ENCODE data around the gene SYT9. TPM values are rescaled to one million over a fixed set of nuclear protein-coding genes. Genes with fewer than 3 reads are reported as not detected.

Gene SYT9
- total RNA-seq, 1 donor from 2014 or later: 0.08 TPM

GRCh38 chr11:7471071-7471470 is 219.4 kb downstream of the SYT9 start:
- no peak for TF ChIP-seq CTCF (IDR thresholded peaks at IDR 0.05; ENCODE audit: borderline replicate concordance)
- H3K9me3 ChIP-seq (replicated peaks): no peaks in the 10 kb centered on the region
- no peak overlapping the region for H3K27ac ChIP-seq (replicated peaks)
- H3K27me3 ChIP-seq (ENCODE audit: low read depth): no peaks in the 10 kb centered on the region
- H3K4me1 ChIP-seq: peaks cover 8% of the 10 kb centered on the region
- H3K4me3 ChIP-seq: no peak overlapping the region
- no peaks in the 10 kb centered on the region for H3K36me3 ChIP-seq
- intact Hi-C loops (cut with micrococcal nuclease): no loop called here
- DNase-seq: no peak

- H3K36me3 ChIP-seq: no peaks in the 10 kb centered on the region
These were observed 222.0 kb downstream of the SYT9 start for GRCh38 chr11:7473717-7474116.

GRCh38 chr11:7480113-7480512 is 228.4 kb downstream of the SYT9 start:
- Histone ChIP-seq H3K9me3 (replicated peaks) (no peaks in the 10 kb centered on the region), H3K36me3 (no peaks in the 10 kb centered on the region), H3K4me1 (peaks cover 6% of the 10 kb centered on the region), H3K4me3 (no peak overlapping the region), H3K27ac (replicated peaks) (no peak overlapping the region), H3K27me3 (ENCODE audit: low read depth) (no peaks in the 10 kb centered on the region)
- no peak for TF ChIP-seq CTCF (IDR thresholded peaks at IDR 0.05; ENCODE audit: borderline replicate concordance)
- intact Hi-C loops (cut with micrococcal nuclease): no loop called here
- DNase-seq: no peak

More at GRCh38 chr11:7473717-7474116, 222.0 kb downstream of the SYT9 start:
- Histone ChIP-seq H3K4me3 (no peak overlapping the region), H3K9me3 (replicated peaks) (no peaks in the 10 kb centered on the region), H3K4me1 (peaks cover 8% of the 10 kb centered on the region), H3K27ac (replicated peaks) (no peak overlapping the region), H3K27me3 (ENCODE audit: low read depth) (no peaks in the 10 kb centered on the region)
- no peak for TF ChIP-seq CTCF (IDR thresholded peaks at IDR 0.05; ENCODE audit: borderline replicate concordance)
- no peak for DNase-seq
- intact Hi-C loops (cut with micrococcal nuclease): no loop called here

GRCh38 chr11:7484131-7484530 is 232.4 kb downstream of the SYT9 start:
- Histone ChIP-seq H3K27me3 (ENCODE audit: low read depth) (no peaks in the 10 kb centered on the region), H3K9me3 (replicated peaks) (no peaks in the 10 kb centered on the region), H3K4me3 (no peak overlapping the region), H3K27ac (replicated peaks) (peak overlapping the region; percentile 74), H3K4me1 (peaks cover 19% of the 10 kb centered on the region), H3K36me3 (peaks cover 5% of the 10 kb centered on the region)
- no peak for DNase-seq
- TF ChIP-seq CTCF (IDR thresholded peaks at IDR 0.05; ENCODE audit: borderline replicate concordance): no peak
- intact Hi-C loops (cut with micrococcal nuclease): no loop called here

GRCh38 chr11:7484645-7485044 is 232.9 kb downstream of the SYT9 start:
- Histone ChIP-seq H3K9me3 (replicated peaks) (no peaks in the 10 kb centered on the region), H3K4me3 (peak overlapping the region; percentile 63), H3K27me3 (ENCODE audit: low read depth) (no peaks in the 10 kb centered on the region), H3K4me1 (peaks cover 19% of the 10 kb centered on the region), H3K36me3 (peaks cover 5% of the 10 kb centered on the region), H3K27ac (replicated peaks) (peak overlapping the region; percentile 74)
- no peak for DNase-seq
- intact Hi-C loops (cut with micrococcal nuclease): no loop called here
- no peak for TF ChIP-seq CTCF (IDR thresholded peaks at IDR 0.05; ENCODE audit: borderline replicate concordance)

All from left ventricle myocardium inferior (tissue), 1 donor.